ENCODE results near the gene MIPEP. TPM values are rescaled to one million over a fixed set of nuclear protein-coding genes. Genes with fewer than 3 reads are reported as not detected.

Gene MIPEP
- total RNA-seq, 2 donors from 2014 or later: 46.0 to 64.6 TPM

GRCh38 chr13:23859904-23860303, 29.3 kb downstream of the MIPEP start:
- intact Hi-C loops (cut with DNase I): loop anchor here in 1 of 2 donors (10.0 kb wide), 1 partner anchor 145 kb away; no protein-coding TSS in a partner anchor
- ATAC-seq (no peak), DNase-seq (no peak)

- no peak for ATAC-seq
- DNase-seq: no peak
- intact Hi-C loops (cut with DNase I): no loop called here
Observed at GRCh38 chr13:23859455-23859854, 29.7 kb downstream of the MIPEP start.

GRCh38 chr13:23858546-23858945, 30.7 kb downstream of the MIPEP start:
- intact Hi-C loops (cut with DNase I): no loop called here
- no peak for DNase-seq
- ATAC-seq: no peak

GRCh38 chr13:23856008-23856750, 33.0 kb downstream of the MIPEP start:
- DNase-seq (no peak), ATAC-seq (no peak)
- intact Hi-C loops (cut with DNase I): no loop called here

GRCh38 chr13:23855360-23855759, 33.8 kb downstream of the MIPEP start:
- no peak for DNase-seq
- intact Hi-C loops (cut with DNase I): no loop called here
- ATAC-seq: no peak

- intact Hi-C loops (cut with DNase I): no loop called here
- no peak for DNase-seq
- no peak for ATAC-seq
Observed at GRCh38 chr13:23852351-23852750, 36.8 kb downstream of the MIPEP start.

GRCh38 chr13:23851106-23851505, 38.1 kb downstream of the MIPEP start:
- ATAC-seq (no peak), DNase-seq (no peak)
- intact Hi-C loops (cut with DNase I): no loop called here

GRCh38 chr13:23850134-23850533, 39.1 kb downstream of the MIPEP start:
- intact Hi-C loops (cut with DNase I): no loop called here
- ATAC-seq (no peak), DNase-seq (no peak)

- intact Hi-C loops (cut with DNase I): no loop called here
- DNase-seq: no peak
- no peak for ATAC-seq
Observed at GRCh38 chr13:23849670-23850069, 39.5 kb downstream of the MIPEP start.

- intact Hi-C loops (cut with DNase I): no loop called here
- no peak for DNase-seq
- ATAC-seq: no peak
Observed at GRCh38 chr13:23848646-23849141, 40.5 kb downstream of the MIPEP start.

GRCh38 chr13:23848019-23848418, 41.2 kb downstream of the MIPEP start:
- no peak for DNase-seq
- intact Hi-C loops (cut with DNase I): no loop called here
- no peak for ATAC-seq

GRCh38 chr13:23847497-23847896, 41.7 kb downstream of the MIPEP start:
- intact Hi-C loops (cut with DNase I): no loop called here
- no peak for DNase-seq
- ATAC-seq: no peak

- intact Hi-C loops (cut with DNase I): no loop called here
- ATAC-seq (no peak), DNase-seq (no peak)
Observed at GRCh38 chr13:23845105-23845725, 44.0 kb downstream of the MIPEP start.

GRCh38 chr13:23844132-23844531, 45.1 kb downstream of the MIPEP start:
- ATAC-seq (no peak), DNase-seq (no peak)
- intact Hi-C loops (cut with DNase I): no loop called here

GRCh38 chr13:23843436-23843835, 45.8 kb downstream of the MIPEP start:
- intact Hi-C loops (cut with DNase I): no loop called here
- ATAC-seq (no peak), DNase-seq (no peak)

GRCh38 chr13:23842406-23842805, 46.8 kb downstream of the MIPEP start:
- no peak for ATAC-seq
- DNase-seq: no peak
- intact Hi-C loops (cut with DNase I): no loop called here

- DNase-seq: no peak
- no peak for ATAC-seq
- intact Hi-C loops (cut with DNase I): no loop called here
Observed at GRCh38 chr13:23833733-23834611, 55.2 kb downstream of the MIPEP start.

GRCh38 chr13:23828866-23829265, 60.3 kb downstream of the MIPEP start:
- DNase-seq (no peak), ATAC-seq (no peak)
- intact Hi-C loops (cut with DNase I): no loop called here

GRCh38 chr13:23828086-23828485, 61.1 kb downstream of the MIPEP start:
- intact Hi-C loops (cut with DNase I): no loop called here
- DNase-seq: no peak
- ATAC-seq: no peak

- no peak for DNase-seq
- no peak for ATAC-seq
- intact Hi-C loops (cut with DNase I): no loop called here
Observed at GRCh38 chr13:23825179-23825578, 64.0 kb downstream of the MIPEP start.

All from left cardiac atrium (tissue), 4 donors.